GM19324 (cell line): ENCODE data around the gene EWSR1.

Source experiments
- ATAC-seq: cut with Tn5 transposase; IDR thresholded peaks from one replicate; pipeline ENCODE4 v1.9.1; 2021; ENCODE audit warnings: mild to moderate bottlenecking, moderate library complexity; ENCODE audit not compliant: unreplicated experiment, low FRiP score

EWSR1 gene

GRCh38 chr22:29315286-29316140 is 47.4 kb downstream of the EWSR1 start, which contains the start of gene RASL10A:
Gene RASL10A, minus strand, starts transcription at chr22:29315697. Its CDS starts 451 bp downstream, at chr22:29315246.
- no peak for ATAC-seq

- ATAC-seq, result no peak
These were observed 48.2 kb downstream of the EWSR1 start for GRCh38 chr22:29316141-29316828.

GRCh38 chr22:29317827-29318454 is 49.9 kb downstream of the EWSR1 start:
- ATAC-seq, result no peak

- no peak for ATAC-seq
These were observed 51.0 kb downstream of the EWSR1 start for GRCh38 chr22:29319072-29319471.

GRCh38 chr22:29320546-29320945 is 52.5 kb downstream of the EWSR1 start:
- ATAC-seq, result no peak

- no peak for ATAC-seq
These were observed 55.6 kb downstream of the EWSR1 start for GRCh38 chr22:29323641-29324040.

GRCh38 chr22:29325356-29325755 is 57.3 kb downstream of the EWSR1 start:
- no peak for ATAC-seq

GRCh38 chr22:29325785-29326315 is 57.8 kb downstream of the EWSR1 start:
- no peak for ATAC-seq

GRCh38 chr22:29326481-29326880 is 58.4 kb downstream of the EWSR1 start:
- no peak for ATAC-seq

- ATAC-seq, result no peak
These were observed 59.2 kb downstream of the EWSR1 start for GRCh38 chr22:29327089-29327764.

- ATAC-seq, result no peak
These were observed 60.0 kb downstream of the EWSR1 start for GRCh38 chr22:29328055-29328454.

- no peak for ATAC-seq
These were observed 60.8 kb downstream of the EWSR1 start for GRCh38 chr22:29328566-29329500.

GRCh38 chr22:29329581-29329980 is 61.5 kb downstream of the EWSR1 start:
- ATAC-seq, result no peak

GRCh38 chr22:29330291-29330690 is 62.2 kb downstream of the EWSR1 start:
- ATAC-seq, result no peak

- no peak for ATAC-seq
These were observed 62.7 kb downstream of the EWSR1 start for GRCh38 chr22:29330753-29331152.

GRCh38 chr22:29331213-29331612 is 63.1 kb downstream of the EWSR1 start:
- ATAC-seq, result no peak

GRCh38 chr22:29331658-29332300 is 63.7 kb downstream of the EWSR1 start:
- ATAC-seq, result no peak

- no peak for ATAC-seq
These were observed 64.9 kb downstream of the EWSR1 start for GRCh38 chr22:29332886-29333496.
